Panc1 (cell line): Measurements from ENCODE around the gene PEX5L. TPM values are rescaled to one million over a fixed set of nuclear protein-coding genes. Genes with fewer than 3 reads are reported as not detected.

Source experiments
- ATAC-seq: fragments of 200-7000 bp; cut with Tn5 transposase; 2 replicates; pipeline ENCODE4 v1.9.1; 2020; ENCODE audit warnings: mild to moderate bottlenecking, moderate library complexity
- BruUV-seq: library from RNA; stranded (reverse); fragments of 400-500 nt; replicated peaks from 2 replicates; lab custom pipeline; 2021; lab: Mats Ljungman, UMichigan
- CTCF ChIA-PET: fragments of 300-600 bp; sonication (Branson Sonifier 250); formaldehyde crosslinking; loops from one replicate; lab custom pipeline; 2022; ENCODE audit warnings: antibody characterized with exemption; lab: Charles Lee
- POLR2A ChIA-PET: fragments of 300-600 bp; sonication (Branson Sonifier 250); formaldehyde crosslinking; loops from one replicate; lab custom pipeline; 2022; ENCODE audit warnings: antibody characterized with exemption; lab: Charles Lee
- DNase-seq: peaks from one replicate; pipeline ENCODE4 v3.0.0-alpha.2; 2010; ENCODE audit warnings: low read depth, low spot score
- H3K27ac ChIP-seq: 2 replicates; pipeline ENCODE4 v1.5.1; 2011; ENCODE audit warnings: mild to moderate bottlenecking, low read length, inconsistent platforms
- H3K27me3 ChIP-seq: fragments of 200-500 bp; sonication (Bioruptor generic); 2 replicates; pipeline ENCODE4 v1.6.0; 2014; ENCODE audit warnings: low read length, inconsistent platforms; ENCODE audit not compliant: control insufficient read depth, insufficient read depth
- H3K36me3 ChIP-seq: fragments of 200-500 bp; sonication (Bioruptor generic); 2 replicates; pipeline ENCODE4 v1.5.1; 2014; ENCODE audit warnings: inconsistent platforms, mild to moderate bottlenecking, low read length, moderate library complexity; ENCODE audit not compliant: control insufficient read depth, insufficient read depth
- H3K4me1 ChIP-seq: 2 replicates; pipeline ENCODE4 v1.5.1; 2011; ENCODE audit warnings: inconsistent platforms, mild to moderate bottlenecking, low read length, moderate library complexity; ENCODE audit not compliant: control insufficient read depth, insufficient read depth
- H3K4me3 ChIP-seq, 2 experiments: 2 replicates each; pipeline ENCODE4 v1.5.1; 2011 to 2012; ENCODE audit warnings: low read depth in 2 of 2, low read length in 2 of 2, mild to moderate bottlenecking in 2 of 2, inconsistent platforms in 1 of 2, moderate library complexity in 1 of 2
- H3K9me3 ChIP-seq: fragments of 200-500 bp; sonication (Bioruptor generic); 2 replicates; pipeline ENCODE4 v1.5.1; 2014; ENCODE audit warnings: low read depth, mild to moderate bottlenecking, inconsistent platforms, low read length, moderate library complexity; ENCODE audit not compliant: control insufficient read depth, insufficient read depth
- POLR2AphosphoS5 ChIP-seq: IDR thresholded peaks from 2 replicates; pipeline ENCODE4 v1.6.1; 2012; ENCODE audit warnings: mild to moderate bottlenecking, low read depth, low read length, moderate library complexity
- SIN3A ChIP-seq: IDR thresholded peaks from 2 replicates; pipeline ENCODE4 v1.6.1; 2012; ENCODE audit warnings: low read depth, mild to moderate bottlenecking, low read length, moderate library complexity, borderline replicate concordance; ENCODE audit not compliant: insufficient read depth
- TCF7L2 ChIP-seq: IDR thresholded peaks from 2 replicates; pipeline ENCODE4 v1.6.1; 2011; ENCODE audit warnings: mild to moderate bottlenecking, low read depth, low read length, inconsistent platforms
- in situ Hi-C: cut with HindIII; loops from 2 replicates; pipeline ENCODE4 v1.10.0; 2016; ENCODE audit warnings: low sequenced_read_pairs, low pct_unique_long_range_greater_than_20kb
- intact Hi-C: fragments of 100-400 bp; cut with micrococcal nuclease; formaldehyde crosslinking; loops from one replicate; pipeline ENCODE4 v1.10.0; 2022; ENCODE audit not compliant: unreplicated experiment
- total RNA-seq: library from RNA; stranded (reverse); gene quantifications from one replicate; pipeline ENCODE4 v1.2.1, GENCODE V29; 2021; ENCODE audit not compliant: unreplicated experiment
- TF ChIP-seq, protein P1 (sequence below), 2 experiments: IDR thresholded peaks; 2 replicates each; pipeline ENCODE4 v1.6.1; 2011 to 2012; ENCODE audit warnings: low read depth in 2 of 2, control low read depth in 1 of 2, low read length in 1 of 2, mild to moderate bottlenecking in 1 of 2, moderate library complexity in 1 of 2; ENCODE audit not compliant: insufficient read depth in 1 of 2
- TF ChIP-seq, protein P2 (sequence below): fragments of 450-650 bp; IDR thresholded peaks from 2 replicates; pipeline ENCODE4 v1.5.1; 2017; ENCODE audit warnings: mild to moderate bottlenecking

Gene PEX5L
- total RNA-seq, 1 experiment from 2014 or later = 0.23 TPM

DNA sequence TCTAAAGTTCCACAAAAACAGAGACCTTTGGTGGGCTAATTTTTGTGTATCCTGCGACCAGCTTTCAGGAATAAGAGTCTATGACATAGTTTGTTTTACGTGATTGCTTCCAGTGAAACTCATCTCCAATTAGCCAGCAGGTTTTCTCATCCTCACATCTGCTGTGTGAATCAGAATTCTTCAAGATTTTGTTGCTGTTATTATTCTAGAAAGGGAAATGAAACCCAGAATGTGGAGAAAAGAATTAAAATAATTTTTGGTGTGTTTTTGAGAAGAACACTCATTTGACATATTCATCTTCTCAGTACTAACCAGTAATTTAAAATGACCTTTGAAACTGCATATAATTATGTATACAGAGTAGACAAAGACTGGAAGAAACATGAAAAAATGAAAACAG lies 208.0 kb downstream of the PEX5L start:
- Histone ChIP-seq H3K36me3 (no peaks in the 10 kb centered on the region), H3K27ac (no peak overlapping the region), H3K27me3 (peaks cover 2% of the 10 kb centered on the region; the same call in 1 of the 2 replicates), H3K9me3 (no peaks in the 10 kb centered on the region), H3K4me3 (no peak overlapping the region), H3K4me1 (no peaks in the 10 kb centered on the region)
- no peak for DNase-seq
- intact Hi-C loops (no loop called here), in situ Hi-C loops (no loop called here)
- no TSS peak for BruUV-seq
- ATAC-seq = no peak
- POLR2A ChIA-PET = no interaction called here
- CTCF ChIA-PET = no interaction called here
- no peak for TF ChIP-seq SIN3A
- no peak for TF ChIP-seq TCF7L2
- TF ChIP-seq, protein P1, sequence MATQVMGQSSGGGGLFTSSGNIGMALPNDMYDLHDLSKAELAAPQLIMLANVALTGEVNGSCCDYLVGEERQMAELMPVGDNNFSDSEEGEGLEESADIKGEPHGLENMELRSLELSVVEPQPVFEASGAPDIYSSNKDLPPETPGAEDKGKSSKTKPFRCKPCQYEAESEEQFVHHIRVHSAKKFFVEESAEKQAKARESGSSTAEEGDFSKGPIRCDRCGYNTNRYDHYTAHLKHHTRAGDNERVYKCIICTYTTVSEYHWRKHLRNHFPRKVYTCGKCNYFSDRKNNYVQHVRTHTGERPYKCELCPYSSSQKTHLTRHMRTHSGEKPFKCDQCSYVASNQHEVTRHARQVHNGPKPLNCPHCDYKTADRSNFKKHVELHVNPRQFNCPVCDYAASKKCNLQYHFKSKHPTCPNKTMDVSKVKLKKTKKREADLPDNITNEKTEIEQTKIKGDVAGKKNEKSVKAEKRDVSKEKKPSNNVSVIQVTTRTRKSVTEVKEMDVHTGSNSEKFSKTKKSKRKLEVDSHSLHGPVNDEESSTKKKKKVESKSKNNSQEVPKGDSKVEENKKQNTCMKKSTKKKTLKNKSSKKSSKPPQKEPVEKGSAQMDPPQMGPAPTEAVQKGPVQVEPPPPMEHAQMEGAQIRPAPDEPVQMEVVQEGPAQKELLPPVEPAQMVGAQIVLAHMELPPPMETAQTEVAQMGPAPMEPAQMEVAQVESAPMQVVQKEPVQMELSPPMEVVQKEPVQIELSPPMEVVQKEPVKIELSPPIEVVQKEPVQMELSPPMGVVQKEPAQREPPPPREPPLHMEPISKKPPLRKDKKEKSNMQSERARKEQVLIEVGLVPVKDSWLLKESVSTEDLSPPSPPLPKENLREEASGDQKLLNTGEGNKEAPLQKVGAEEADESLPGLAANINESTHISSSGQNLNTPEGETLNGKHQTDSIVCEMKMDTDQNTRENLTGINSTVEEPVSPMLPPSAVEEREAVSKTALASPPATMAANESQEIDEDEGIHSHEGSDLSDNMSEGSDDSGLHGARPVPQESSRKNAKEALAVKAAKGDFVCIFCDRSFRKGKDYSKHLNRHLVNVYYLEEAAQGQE (IDR thresholded peaks at IDR 0.05; ENCODE audit: insufficient read depth in 1 of 2, low read depth in 2 of 2, low read length in 1 of 2) = no peak
- no peak for TF ChIP-seq POLR2AphosphoS5
- TF ChIP-seq, protein P2, sequence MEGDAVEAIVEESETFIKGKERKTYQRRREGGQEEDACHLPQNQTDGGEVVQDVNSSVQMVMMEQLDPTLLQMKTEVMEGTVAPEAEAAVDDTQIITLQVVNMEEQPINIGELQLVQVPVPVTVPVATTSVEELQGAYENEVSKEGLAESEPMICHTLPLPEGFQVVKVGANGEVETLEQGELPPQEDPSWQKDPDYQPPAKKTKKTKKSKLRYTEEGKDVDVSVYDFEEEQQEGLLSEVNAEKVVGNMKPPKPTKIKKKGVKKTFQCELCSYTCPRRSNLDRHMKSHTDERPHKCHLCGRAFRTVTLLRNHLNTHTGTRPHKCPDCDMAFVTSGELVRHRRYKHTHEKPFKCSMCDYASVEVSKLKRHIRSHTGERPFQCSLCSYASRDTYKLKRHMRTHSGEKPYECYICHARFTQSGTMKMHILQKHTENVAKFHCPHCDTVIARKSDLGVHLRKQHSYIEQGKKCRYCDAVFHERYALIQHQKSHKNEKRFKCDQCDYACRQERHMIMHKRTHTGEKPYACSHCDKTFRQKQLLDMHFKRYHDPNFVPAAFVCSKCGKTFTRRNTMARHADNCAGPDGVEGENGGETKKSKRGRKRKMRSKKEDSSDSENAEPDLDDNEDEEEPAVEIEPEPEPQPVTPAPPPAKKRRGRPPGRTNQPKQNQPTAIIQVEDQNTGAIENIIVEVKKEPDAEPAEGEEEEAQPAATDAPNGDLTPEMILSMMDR = no peak

DNA sequence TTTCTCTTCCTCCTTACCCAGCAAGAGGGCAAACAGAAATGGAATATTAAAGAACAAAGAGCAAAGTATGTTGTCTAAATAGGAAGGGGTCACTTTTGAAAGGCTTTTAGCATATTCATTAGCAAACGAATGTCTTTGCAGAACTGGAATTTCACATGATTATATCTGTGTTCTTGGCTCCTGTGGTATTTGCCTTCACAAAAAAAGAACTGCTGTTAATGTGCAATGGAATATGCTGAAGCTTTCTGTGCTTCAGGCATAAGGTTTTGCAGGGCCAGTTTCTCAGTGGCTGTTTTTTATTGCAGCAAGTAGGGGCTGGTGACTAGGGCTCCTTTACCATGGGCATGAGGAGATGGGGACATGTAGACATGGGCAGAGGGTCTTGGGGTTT lies 210.5 kb downstream of the PEX5L start:
- TF ChIP-seq, protein P2 = no peak
- TF ChIP-seq, protein P1 (IDR thresholded peaks at IDR 0.05; ENCODE audit: insufficient read depth in 1 of 2, low read depth in 2 of 2, low read length in 1 of 2) = no peak
- TF ChIP-seq POLR2AphosphoS5 (no peak), SIN3A (no peak), TCF7L2 (no peak)
- no peaks in the 10 kb centered on the region for H3K9me3 ChIP-seq
- DNase-seq = no peak
- POLR2A ChIA-PET = no interaction called here
- intact Hi-C loops = no loop called here
- H3K36me3 ChIP-seq = no peaks in the 10 kb centered on the region
- ATAC-seq = no peak
- in situ Hi-C loops = no loop called here
- CTCF ChIA-PET = no interaction called here
- no peak overlapping the region for H3K27ac ChIP-seq
- H3K4me1 ChIP-seq = no peaks in the 10 kb centered on the region
- no TSS peak for BruUV-seq
- H3K27me3 ChIP-seq = peaks cover 6% of the 10 kb centered on the region; the same call in 1 of the 2 replicates
- H3K4me3 ChIP-seq = no peak overlapping the region
